Measurements from ENCODE around the gene R3HDM4.

- TF ChIP-seq GATA3 (IDR thresholded peaks at IDR 0.05; ENCODE audit: low read depth, low read length): no peak
- TF ChIP-seq GATA2 (IDR thresholded peaks at IDR 0.05; ENCODE audit: low read depth, low read length): no peak
These were observed 5.6 kb upstream of the R3HDM4 start for GRCh38 chr19:918481-919198.

All from SH-SY5Y (cell line).